GM19238 (cell line): ENCODE results near the gene DHRS1.

Source experiments
- DNase-seq: peaks from one replicate; pipeline ENCODE4 v3.0.0; 2011; ENCODE audit warnings: low spot score; ENCODE audit not compliant: insufficient read length

Gene DHRS1

DNA sequence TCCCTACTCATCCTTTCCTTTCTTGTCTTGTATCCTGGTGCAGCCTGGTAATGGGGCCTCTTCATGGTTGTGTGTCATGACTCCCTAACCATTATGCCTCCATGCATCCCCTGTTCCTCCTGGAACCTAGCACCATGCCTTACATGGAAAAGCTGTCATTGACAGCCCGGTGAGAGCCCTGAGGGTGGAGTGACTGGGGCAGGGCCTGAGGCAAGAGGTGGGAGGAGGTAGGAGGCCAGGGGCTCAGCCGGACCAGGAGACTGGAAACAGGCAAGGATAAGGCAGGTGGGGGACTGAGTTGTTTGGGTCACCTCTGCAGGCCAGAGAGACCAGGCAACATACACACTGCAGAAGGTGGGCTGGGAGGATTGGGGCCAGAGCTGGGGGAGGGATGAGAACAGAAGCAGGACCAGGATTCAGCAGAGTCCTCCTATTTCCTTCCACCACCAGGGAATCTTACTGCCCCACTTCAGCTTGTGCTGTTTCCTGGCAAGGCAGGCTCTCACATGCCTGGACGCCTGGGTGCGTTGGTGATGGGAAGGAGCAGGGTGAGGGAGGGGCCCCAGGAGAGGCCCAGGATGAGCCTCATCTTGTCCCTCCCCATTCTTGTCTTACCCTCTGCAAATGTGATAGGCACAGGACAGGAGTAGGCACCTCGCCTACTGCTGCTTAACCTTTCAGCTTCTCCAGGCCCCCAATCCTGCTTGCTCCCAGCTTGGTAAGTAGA, 10.1 kb upstream of the DHRS1 start, which contains the start of gene LTB4R2:
Gene LTB4R2, plus strand, starts transcription at position 603 of the 727 bp plus-strand sequence. CDS start 525 bp downstream, outside the sequence.
- no peak for DNase-seq

DNA sequence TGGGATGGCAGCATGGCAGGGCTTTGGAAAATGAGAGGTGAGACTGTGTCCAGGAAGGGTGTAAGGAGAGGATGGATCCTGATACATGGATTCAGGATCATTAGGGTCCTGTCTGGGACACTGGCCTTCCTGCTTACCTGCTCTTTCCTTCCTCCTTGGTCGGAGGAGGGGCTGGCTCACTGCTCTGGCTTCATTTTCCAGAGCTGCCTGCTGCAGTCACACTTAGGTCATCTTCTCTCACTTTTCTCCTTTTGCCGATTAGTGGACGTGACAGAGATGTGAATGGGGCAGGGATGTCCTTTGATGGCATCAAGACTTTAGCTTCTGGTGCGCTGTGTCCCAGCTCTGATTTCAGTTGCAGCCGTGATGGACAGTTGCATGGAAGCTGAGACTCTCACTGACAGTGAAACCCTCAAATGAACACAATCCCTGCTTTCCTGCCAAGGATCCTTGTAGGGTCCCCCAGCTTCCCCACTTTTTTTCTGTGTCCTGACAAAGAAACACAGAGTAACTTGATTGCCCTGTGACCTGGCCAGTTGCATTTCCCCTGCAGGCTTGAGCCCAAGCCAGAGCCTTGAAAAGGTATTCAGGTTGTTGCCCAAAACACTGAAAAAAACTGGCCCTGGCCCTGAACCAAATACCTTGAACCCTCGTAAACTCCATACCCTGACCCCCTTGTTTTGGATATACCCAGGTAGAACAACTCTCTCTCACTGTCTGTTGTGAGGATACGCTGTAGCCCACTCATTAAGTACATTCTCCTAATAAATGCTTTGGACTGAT, 9.0 kb upstream of the DHRS1 start:
- DNase-seq: no peak

DNA sequence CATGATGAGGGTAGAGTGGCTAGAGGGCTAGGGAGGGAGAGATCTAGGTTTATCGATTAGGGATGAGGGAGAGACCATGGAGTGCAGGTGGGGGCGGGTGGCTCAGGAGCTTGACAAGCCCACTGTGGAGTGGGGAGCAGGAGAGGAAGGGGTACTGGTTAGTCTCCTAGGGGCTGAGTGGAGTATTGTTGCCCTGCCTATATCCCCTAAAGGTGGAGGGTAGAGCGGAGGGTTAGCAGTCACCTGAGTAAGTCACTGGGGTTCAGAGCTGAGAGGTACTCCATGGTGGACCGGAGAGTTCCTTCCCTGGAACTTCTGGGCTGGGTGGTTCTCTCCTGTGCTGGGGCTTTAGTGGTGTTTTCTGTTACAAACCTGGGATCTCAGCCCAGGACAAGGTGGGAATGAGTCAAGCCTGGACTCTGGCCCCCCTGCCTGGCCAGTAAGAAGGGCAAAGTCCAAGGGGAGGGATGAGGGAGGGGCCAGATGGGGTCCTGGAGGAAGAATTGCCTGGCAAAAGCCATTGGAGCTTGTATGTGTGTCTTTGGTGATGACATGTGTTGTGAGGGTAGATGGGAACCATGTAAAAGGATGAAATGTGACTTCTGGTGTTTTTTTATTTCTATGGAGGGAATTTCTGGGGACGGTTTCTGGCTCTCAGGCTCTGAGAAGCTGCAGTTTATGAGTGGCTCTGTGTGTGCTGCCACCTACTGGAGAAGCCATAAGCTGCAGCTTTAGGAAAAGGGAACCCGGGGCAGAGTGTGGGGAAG, 8.2 kb upstream of the DHRS1 start, which contains the start of gene CIDEB:
Gene CIDEB, minus strand, starts transcription at position 403 of the 767 bp plus-strand sequence. Its CDS starts 119 bp downstream, at position 284.
- DNase-seq: peak; percentile 54

DNA sequence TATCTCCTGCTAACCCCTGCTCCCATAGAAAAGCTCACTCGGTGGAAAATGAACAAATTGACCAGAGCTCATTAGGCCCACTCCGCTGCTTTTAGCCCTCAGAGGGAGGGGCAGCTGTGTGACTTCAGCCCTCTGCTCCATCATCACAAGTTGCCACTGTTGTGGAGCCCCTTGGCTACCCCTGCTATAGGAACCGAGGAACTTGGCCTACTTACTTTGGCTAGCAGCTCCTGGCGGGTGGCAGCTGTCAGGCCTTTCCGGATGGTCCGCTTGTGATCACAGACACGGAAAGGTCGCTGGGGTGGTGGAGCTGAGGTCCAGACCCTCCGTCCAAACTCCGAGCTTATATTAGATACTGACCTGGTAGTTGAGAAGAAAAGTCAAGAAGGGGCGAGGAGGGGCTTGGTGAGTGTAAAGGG, 7.6 kb upstream of the DHRS1 start:
- no peak for DNase-seq

DNA sequence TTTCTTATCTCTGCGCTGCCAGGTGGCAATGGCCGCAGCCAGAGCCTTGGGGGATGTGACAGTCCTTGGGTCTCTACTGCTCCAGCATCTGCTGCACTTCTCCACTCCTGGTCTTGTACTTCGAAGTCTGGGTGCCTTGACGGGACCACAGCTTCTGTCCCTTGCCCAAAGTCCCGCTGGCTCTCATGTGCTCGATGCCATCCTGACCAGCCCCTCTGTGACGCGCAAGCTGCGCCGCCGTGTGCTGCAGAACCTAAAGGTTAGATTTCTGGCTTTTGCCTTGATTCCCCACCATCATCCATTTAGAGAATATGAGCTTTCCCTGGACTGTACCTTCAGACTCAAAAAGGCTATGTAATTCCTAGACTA, 4.4 kb upstream of the DHRS1 start:
- DNase-seq: no peak

DNA sequence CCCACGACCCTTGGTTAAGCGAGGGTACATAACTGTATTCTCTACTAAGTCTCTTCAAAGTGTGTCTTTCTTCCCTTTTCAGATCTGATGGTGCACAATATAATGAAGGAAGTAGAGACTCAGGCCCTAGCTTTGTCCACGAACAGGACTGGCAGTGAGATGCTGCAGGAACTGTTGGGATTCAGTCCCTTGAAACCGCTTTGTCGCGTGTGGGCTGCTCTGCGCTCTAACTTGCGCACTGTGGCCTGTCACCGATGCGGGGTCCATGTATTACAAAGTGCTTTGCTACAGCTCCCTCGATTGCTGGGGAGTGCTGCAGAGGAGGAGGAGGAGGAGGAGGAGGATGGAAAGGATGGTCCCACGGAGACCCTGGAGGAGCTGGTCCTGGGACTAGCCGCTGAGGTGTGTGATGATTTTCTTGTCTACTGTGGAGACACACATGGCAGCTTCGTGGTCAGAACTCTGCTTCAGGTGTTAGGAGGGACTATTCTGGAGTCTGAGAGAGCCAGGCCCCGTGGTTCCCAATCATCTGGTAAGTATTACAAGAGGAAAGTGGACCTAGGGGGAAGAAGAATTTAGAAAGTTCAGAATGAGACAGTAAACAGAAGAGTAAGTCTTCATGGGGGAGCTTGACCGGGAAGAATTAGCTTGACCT, 873 bp upstream of the DHRS1 start:
- DNase-seq: no peak

DNA sequence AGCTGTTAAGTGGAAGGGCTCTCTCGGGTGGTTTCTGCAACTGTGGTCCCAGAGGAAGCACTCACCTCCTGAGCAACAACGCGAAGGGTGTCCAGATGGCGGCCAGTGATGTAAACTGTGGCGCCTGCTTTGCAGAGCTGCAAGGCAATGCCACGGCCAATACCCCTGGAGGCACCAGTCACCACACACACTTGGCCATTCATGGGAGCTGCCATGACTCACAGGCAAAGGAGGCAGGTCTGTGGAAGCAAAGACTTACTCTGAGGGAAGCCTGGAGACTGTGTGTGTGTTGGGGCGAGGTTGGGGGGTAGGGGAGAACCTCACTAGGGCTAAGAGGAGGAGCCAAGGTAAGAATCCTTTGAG, 707 bp downstream of the DHRS1 start:
- DNase-seq: no peak

DNA sequence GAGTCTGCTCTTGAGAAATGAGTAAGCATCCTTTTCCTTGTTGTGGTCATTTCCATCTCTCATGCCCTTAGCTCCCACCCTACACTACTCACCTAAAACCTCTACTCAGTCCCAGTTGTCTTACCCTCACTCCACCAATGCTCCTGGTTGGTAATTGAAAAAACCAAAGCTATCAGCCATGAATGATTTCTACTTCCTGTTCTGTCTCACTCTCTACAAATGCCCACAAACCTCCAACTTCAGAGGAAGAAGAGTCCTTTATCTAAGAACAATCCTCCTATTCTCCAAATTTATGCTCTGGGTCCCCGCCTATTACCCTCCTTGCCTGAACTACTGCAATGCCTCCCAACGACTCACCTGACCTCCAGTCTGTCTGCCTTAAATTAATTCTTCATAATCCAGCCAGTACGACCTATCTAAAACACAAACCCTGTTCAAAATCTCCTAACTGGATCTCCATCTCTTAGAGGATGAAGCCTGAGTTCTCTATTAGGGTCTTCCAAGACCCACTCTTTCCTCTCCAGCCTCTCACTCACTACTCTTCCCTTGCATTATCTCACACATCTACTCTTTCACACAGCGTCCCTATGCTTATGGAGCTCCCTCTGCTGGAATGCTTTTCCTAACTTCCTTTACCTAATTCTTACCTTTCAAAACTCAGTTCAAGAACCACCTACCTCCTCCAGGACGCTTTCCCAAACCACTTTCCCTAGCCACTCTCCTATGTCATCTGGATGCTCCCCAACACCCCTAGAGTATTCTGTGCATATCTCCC, 2.2 kb downstream of the DHRS1 start:
- DNase-seq: no peak

DNA sequence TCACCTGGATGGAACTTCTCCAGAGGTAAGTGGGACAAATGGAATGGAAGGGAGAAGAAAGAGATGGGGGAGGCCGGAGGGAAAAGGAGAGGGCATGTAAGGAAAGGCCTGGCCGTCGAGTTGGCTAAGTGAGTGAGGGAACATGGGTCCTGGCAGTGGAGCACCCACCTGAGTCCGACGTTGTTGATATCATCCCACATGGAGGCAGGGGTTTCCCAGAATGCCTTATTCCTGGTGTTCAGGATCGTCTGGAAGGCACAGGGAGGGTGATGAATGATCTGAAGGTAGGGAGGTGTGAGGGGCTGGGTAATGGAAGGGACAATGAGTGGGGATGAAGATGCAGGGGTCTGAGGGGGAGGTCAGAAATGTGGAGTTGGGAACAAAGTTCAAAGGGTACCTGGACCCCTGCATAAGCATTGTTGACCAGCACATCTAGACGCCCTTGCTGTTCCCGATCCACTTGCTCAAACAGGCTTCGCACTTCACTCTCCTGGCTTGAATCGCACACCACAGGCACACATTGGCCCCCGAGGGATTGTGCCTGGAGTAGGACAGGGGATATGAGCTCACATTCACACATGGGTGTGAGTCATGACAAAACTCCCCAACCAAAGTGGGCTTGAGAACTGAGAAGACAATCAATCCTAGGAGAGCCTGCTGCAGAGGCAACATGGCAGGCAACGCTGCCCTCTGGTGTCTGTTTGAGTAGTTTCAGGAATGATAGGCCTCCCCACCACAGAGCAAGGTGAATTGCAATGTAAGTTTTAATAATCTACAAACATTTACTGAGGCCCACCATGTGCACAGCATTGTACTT, 3.0 kb downstream of the DHRS1 start:
- DNase-seq: peak; percentile 72

DNA sequence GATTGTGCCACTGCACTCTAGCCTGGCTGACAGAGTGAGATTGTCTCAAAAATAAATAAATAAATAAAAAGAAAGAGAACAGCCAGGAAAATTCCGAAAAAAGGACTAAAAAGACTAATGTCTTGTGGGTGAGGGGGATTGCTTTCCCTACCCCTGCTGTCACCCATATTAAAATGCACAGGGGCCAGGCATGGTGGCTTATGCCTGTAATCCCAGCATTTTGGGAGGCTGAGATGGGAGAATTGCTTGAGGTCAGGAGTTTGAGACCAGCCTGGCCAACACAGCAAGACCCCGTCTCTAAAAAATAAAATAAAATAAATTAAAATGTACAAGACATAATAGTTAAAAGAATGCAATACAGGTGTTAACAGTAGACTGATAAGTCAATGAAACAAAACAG, 6.1 kb downstream of the DHRS1 start:
- DNase-seq: no peak

DNA sequence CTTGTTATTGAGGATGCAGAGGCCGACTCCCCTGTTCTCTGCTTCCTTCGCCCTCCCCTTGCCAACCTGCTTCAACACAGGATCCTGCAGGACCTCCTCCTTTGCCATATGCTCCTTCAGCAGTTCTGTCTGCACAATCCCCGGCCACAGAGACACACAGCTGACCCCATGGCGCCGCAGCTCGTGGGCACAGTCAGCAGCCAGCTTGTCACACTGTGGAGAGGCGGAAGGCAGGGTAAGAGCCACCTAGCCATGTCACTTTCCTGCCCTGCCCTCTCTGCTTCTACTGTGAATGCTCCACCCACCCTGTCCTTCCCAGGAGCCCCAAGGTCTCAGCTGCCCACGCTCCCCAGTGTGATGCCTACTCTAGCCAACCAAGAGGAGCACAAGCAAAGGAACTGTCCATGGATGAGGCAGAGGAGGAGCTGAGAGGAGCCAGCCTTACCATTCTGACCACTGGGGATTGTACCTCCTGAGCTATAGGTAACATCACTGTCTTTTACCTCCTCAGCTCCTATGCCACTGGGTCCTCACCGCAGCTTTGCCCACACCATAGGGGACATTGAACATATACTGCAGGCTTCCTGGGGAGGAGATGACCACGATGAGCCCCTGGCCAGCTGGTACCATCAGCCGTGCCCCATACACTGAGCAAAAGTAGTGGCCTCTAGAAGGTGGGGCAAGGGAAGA, 7.3 kb downstream of the DHRS1 start:
- DNase-seq: no peak

DNA sequence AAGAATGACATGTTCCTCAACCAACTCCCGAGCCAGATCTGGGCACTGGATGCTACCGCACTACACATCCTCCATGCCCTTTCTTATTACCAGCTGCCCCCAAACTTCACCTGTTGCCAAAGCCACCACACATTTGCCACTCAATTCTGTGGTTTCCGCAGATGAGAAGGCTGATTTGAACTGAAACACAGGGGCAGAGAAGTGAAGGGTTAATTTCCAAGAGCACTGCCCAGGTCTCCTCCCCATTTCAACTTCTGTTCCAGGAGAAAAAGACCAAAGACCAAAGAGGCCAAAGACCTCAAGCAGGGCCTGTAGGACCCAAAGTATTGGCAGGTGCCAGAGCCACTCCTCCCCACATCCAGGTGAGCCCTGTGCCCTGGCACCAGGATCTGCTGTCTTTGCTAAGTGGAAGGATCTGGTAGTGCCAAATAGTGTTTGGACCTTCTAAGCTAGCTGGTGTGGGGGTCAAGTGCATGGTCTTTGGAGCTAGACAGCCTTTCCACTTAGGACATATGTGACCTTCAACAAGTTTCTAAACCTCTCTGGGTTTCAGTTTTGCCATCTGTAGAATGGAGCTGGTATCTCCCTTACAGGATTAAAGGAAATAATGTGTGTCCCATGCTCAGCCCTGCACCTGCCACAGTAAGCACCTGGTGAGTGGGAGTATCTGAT, 8.0 kb downstream of the DHRS1 start:
- DNase-seq: no peak

DNA sequence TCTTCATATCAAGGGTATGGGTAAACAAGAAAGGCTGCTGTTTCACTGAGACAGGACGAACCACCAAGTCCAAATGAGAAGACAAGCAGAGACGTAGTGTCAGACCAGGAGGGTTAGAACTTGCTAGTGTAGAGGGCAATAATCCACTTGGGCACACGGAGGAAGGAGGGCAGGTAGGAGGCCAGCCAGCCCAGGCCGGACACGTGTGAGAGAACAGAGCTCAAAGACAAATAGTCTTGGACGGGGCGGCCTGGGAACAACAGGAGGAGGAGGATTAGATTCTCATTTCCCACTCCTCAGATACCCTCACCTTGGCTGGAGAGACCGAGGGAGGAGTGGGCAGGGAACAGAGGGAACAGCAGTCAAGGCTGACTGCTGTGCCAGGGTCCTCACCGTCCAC, 8.8 kb downstream of the DHRS1 start:
- DNase-seq: no peak

DNA sequence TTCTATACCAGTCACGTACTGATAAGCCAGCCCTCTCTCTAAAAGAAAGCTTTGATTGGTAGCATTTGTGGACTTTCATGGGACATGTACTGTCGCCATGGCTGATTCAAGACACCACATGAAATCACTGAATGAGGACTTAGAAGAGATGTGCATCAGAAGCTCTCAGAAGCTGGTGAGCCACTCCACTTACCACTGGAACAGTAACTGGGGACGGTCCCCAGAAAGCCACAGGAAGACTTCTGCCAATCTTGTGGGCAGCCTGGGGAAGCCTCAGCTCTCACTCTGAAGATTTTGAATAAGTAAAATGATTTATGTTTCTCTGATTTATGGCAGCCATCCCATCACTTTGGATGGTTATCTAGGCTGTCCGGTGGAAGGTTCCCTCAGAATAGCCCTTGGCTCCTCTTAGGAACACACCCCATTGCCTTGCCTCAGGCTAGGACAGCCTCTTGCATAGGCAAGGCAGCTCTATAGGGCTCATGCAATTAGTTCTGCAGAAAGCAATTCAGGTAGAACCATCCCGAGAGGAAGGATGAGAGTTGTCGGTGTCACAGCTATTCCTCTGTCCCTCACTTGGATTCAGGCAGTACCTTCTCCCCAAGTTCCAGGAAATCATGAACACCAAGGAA, 9.8 kb downstream of the DHRS1 start:
- DNase-seq: no peak

DNA sequence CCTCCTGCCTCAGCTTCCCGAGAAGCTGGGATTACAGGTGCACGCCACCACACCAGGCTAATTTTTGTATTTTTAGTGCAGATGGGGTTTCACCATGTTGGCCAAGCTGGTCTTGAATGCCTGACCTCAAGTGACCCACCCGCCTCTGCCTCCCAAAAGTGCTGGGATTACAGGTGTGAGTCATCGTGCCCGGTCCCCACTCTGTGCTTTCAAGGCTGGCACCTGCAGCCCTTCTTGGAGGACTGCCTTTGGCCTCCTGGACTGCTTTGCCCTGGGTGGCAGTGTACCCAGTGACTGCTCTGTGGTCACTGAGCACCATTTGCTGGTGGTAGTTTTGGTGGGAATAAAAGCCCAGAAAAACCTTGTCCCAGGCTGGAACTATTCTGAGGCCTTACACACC, 12.6 kb downstream of the DHRS1 start:
- DNase-seq: no peak

DNA sequence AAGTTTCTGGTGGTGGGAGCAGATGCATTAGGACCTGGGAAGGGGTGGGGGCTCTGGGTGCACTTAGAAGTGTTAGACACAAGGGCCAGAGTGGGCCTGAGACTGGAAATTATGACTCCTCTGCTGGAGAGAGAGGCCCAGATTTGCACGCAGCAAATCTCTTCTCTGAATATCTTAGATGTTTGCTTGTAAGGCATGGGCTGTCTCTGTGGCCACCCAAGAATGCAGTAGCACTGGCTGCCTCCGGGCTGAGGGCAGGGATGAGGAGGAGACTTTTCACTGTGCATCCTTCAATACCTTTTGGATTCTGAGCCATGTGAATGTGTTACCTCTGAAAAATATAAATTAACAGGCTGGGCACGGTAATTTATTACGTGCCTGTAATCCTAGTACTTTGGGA, 14.2 kb downstream of the DHRS1 start:
- DNase-seq: no peak

DNA sequence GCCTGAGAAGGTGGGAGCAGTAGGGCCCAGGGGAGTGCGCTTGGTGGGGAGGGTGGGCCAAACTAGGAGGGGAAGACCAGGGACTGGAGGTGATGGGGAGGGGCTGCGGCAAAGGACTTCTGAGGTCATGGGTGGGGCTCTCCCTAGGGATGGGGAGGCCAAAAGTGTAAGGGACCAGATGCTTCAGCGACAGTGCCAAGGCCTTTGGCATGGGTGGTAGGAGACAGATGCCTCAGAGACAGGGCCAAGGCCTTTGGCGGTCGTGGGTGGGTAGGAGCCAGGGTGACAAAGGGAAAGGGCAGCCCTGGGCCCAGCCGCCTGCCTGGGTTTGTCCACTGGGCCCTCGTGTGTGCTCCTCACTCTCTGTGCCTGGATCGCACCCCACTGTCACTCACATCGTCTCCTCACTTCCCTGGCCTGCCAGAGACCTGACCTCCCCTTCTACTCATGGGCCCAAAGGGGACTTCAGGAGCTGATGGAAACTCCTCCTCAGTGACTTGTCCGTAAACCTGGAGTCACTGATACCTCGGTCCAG, 15.0 kb downstream of the DHRS1 start:
- DNase-seq: no peak
